Ovary (tissue), 3 donors: Measurements from ENCODE around the gene ADGRV1.

Experiments used
- POLR2A ChIP-seq: fragments of 450-650 bp; IDR thresholded peaks from one replicate; pipeline ENCODE4 v1.6.1; 2017; ENCODE audit warnings: antibody characterized with exemption, mild to moderate bottlenecking, moderate library complexity
- TF ChIP-seq, protein P1 (sequence below), 3 donors: fragments of 450-650 bp in 2 of 3; fragments of 200-600 bp in 1 of 3; IDR thresholded peaks; one replicate each; pipeline versions ENCODE4 v1.5.1 to v1.8.0; 2016 to 2022; ENCODE audit warnings: antibody characterized with exemption in 3 of 3, mild to moderate bottlenecking in 1 of 3
- donor health status: DM: no; HTN: no; CAD: no.

DNA sequence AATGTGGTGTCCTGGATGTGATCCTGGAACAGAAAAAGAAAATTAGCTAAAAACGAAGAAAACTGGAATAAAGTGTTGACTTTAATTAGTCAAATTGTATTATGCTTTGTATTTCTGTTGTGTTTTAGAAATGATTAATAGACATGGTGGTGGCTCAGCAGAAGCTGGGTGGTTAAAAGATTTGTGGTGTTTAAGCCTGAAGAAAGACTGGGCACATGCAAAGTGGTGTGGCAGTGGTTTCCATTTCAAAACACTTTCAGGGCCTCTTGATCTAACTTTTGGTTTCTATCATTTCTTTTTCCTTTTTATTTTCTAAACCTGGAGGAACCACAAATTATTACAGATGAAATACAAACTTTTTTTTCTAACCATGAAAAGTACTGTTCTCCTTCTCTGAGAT lies 44.1 kb downstream of the ADGRV1 start:
- TF ChIP-seq, protein P1, sequence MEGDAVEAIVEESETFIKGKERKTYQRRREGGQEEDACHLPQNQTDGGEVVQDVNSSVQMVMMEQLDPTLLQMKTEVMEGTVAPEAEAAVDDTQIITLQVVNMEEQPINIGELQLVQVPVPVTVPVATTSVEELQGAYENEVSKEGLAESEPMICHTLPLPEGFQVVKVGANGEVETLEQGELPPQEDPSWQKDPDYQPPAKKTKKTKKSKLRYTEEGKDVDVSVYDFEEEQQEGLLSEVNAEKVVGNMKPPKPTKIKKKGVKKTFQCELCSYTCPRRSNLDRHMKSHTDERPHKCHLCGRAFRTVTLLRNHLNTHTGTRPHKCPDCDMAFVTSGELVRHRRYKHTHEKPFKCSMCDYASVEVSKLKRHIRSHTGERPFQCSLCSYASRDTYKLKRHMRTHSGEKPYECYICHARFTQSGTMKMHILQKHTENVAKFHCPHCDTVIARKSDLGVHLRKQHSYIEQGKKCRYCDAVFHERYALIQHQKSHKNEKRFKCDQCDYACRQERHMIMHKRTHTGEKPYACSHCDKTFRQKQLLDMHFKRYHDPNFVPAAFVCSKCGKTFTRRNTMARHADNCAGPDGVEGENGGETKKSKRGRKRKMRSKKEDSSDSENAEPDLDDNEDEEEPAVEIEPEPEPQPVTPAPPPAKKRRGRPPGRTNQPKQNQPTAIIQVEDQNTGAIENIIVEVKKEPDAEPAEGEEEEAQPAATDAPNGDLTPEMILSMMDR (IDR thresholded peaks at IDR 0.05) = no peak
- TF ChIP-seq POLR2A = no peak
